Right forelimb (tissue), 1 donor: ENCODE measurements around the gene TNFRSF8.
"Not testable (repeated sequence)": the region's sequence is repeated elsewhere in the genome, so short reads cannot be mapped to it uniquely, and the experiment has no call there.

ENCODE experiments used
- DNase-seq: peaks from one replicate; pipeline ENCODE4 v3.0.0-alpha.2; 2018

Gene TNFRSF8

GRCh38 chr1:12088607-12089006 is 25.5 kb downstream of the TNFRSF8 start:
- no peak for DNase-seq

DNA sequence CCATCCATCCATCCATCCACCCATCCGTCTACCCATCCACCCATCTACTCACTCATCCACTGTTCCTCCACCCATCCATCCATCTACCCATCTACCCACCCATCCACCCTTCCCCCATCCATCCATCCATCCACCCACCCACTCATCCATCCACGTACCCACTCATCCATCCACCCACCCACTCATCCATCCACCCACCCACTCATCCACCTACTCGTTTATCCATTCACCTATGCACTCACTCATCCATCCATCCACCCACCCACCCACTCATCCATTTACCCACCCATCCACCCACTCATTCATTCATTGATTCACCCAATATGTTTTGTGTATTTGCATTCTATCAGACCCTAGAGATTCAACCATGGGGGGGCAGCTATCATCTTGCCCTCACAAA is 27.2 kb downstream of the TNFRSF8 start:
- DNase-seq: no peak

DNA sequence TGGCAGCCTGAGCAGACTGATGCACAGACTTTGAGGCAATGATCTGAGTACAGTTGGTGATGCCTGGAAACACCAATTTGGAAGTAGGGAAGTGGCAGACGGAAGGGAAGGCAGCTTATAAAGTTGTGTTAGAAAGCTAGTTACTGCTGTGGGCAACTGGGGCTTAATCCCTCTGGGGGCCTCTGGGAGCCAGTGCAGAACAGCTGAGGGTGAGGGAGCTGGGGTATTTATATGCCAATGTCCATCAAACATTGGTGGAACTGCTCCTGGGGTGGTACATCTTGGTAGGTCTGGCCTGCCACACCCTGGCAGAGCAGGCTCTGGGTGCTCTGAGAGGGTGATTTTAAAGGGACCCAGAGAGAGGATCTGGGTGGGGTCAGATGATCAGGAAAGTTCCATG is 28.1 kb downstream of the TNFRSF8 start:
- no peak for DNase-seq

GRCh38 chr1:12094180-12094579 is 31.1 kb downstream of the TNFRSF8 start:
- no peak for DNase-seq

DNA sequence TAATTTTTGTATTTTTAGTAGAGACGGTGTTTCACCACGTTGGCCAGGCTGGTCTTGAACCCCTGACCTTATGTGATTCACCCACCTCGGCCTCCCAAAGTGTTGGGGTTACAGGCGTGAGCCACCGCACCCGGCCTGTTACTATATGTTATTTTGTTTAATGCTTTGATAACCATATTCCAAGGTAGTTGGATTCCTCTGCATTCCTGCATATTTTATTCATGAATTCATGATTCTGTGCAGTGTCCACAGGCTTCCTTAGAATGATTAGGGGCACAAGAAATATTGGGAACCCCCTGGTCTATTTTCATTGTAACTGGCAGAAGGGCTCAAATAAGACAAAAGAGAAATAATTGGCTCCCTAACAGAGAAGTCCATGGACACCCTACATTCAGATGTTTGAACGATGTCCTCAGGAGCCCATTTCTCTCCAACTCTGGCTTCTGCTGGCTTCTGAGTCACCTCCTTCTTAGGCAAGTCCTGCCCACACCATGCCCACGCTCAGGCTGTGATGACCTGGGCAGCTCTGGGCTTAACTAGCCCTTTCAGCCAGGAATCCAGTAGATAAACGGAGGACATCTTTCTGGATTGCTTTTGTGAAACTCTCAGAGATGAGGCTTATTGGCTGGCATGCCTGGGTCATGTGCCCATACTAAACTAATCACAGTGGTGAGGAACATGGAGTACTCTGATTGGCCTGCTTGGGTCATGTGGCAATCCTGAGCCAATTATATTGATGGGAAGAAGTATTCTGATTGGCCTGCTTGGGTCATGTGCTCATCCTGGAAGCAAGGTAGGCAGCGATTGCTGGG is 32.6 kb downstream of the TNFRSF8 start:
- DNase-seq: no peak

DNA sequence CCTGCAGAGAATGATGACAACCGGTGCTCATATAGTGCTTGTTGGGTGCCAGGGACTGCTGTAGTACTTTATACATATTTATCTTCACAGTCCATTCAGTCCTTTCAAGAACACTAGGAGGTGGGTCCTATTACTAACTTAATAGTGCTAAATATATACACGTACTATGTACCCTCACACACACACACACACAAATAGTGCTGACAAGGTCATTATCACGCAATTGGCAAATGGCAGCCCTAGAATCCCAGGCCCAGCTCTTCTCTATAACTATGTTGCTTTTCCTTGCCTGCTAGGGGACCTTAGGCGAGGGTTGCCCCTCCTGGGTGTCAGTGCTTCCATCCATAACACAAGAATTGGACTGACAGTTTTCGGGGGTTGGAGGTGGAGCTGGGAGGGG is 33.5 kb downstream of the TNFRSF8 start:
- DNase-seq: no peak

GRCh38 chr1:12097321-12097720 is 34.2 kb downstream of the TNFRSF8 start:
- DNase-seq: no peak

GRCh38 chr1:12098786-12099185 is 35.7 kb downstream of the TNFRSF8 start:
- DNase-seq: no peak

DNA sequence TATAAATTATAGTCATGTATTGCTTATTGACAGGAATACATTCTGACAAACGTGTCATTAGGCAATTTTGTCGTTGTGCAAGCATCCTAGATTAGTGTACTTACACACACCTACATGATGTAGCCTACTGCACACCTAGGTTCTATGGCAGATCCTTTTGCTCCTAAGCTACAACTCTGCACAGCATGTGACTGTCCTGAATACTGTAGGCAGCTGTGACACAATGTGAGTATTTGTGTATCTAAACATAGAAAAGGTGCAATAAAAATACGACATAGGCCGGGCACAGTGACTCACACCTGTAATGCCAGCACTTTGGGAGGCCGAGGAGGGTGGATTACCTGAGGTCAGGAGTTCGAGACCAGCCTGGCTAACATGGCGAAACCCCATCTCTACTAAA is 36.5 kb downstream of the TNFRSF8 start:
- DNase-seq: no peak

GRCh38 chr1:12100071-12100470 is 37.0 kb downstream of the TNFRSF8 start:
- DNase-seq: no peak

GRCh38 chr1:12101120-12101519 is 38.0 kb downstream of the TNFRSF8 start:
- DNase-seq: not testable (repeated sequence)

DNA sequence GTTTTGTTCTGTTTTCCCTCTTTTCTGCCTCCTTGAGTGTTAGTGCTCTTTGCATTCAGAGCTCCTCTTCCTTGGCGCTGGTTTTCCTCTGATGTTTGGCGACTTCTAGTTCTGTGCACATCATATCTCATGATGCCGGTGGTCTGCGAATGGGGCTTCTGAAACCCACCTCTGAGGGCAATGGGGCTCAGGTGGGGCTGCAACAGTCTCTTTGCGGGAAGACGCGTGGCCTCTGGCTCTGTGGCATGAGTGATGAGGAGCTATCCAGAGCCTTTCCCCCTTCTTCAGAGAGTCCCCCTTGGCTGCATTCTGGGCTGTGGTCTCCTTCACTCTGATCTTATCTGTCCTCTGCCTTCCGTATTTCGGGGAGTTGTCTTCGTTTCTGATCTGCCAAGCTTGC is 39.0 kb downstream of the TNFRSF8 start:
- DNase-seq: no peak

DNA sequence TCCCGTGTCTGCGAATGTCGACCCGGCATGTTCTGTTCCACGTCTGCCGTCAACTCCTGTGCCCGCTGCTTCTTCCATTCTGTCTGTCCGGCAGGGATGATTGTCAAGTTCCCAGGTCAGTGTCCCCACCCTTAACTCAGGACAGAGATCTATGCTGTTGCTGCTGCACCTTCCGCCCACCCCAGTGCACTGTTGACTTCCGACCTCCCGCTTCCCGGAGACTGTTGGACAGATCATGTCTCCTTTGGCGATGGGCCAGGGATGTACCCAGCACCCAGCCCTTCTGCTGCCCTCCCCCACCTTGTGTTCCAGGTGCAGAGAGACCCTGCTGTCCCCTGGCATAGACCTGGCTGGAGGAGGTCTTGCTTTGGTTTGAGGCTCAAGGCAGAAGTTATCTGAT is 41.3 kb downstream of the TNFRSF8 start:
- no peak for DNase-seq

- DNase-seq: no peak
Measured at GRCh38 chr1:12106153-12106552, 43.0 kb downstream of the TNFRSF8 start.

- not testable (repeated sequence) for DNase-seq
Measured at GRCh38 chr1:12106861-12107260, 43.8 kb downstream of the TNFRSF8 start.

GRCh38 chr1:12107718-12108117 is 44.6 kb downstream of the TNFRSF8 start:
- DNase-seq: no peak

DNA sequence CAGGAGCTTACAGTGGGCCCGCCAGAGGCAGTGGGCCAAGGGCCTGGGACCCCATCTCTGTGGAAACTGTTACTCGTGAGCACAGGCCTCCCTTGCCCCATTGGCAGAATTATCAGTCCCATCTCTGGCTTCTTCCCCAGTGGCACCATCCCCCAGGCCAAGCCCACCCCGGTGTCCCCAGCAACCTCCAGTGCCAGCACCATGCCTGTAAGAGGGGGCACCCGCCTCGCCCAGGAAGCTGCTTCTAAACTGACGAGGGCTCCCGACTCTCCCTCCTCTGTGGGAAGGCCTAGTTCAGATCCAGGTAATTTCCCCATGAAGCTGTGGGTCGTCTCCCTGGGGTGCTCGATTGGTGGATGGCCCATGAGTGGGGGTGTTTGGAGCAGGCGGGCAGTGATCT is 46.8 kb downstream of the TNFRSF8 start:
- no peak for DNase-seq

- no peak for DNase-seq
Measured at GRCh38 chr1:12111741-12112140, 48.6 kb downstream of the TNFRSF8 start.

- DNase-seq: no peak
Measured at GRCh38 chr1:12112711-12113161, 49.6 kb downstream of the TNFRSF8 start.

DNA sequence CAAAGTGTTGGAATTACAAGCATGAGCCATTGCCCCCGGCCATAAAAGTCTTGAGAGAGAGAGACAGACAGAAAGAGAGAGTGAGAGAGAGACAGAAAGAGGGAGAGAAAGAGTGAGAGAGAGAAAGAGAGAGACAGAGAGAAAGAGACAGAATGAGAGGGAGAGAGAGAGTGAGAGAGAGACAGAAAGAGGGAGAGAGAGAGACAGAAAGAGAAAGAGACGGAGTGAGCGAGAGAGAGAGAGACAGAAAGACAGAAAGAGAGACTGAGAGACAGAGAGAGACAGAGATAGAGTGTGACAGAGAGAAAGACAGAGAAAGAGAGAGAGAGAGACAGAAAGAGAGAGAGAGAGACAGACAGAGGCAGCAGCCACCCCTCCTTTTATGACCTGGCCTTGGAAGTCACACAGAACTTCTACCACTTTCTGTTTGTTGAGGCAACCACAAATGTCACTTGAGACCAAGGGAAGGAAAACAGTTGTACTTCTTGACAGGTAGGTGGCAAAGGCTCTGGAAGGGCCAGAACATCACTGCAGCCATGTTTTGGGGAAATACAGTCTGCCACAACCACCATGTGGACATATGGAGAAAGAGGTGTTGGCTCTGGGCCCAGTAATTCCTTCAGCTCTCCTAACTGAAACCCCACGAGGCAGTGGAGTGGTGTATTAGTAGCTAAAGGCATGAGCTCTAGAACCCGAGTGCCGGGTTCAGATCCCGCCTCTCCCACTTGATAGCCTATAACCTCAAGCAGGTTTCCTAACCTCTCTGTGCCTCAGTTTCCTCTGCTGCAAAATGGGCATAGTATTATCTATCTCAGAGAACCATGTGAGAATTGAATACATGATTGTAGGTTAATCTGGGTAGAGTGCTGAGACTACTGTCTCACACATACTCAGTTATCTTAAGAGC is 50.6 kb downstream of the TNFRSF8 start:
- DNase-seq: no peak

DNA sequence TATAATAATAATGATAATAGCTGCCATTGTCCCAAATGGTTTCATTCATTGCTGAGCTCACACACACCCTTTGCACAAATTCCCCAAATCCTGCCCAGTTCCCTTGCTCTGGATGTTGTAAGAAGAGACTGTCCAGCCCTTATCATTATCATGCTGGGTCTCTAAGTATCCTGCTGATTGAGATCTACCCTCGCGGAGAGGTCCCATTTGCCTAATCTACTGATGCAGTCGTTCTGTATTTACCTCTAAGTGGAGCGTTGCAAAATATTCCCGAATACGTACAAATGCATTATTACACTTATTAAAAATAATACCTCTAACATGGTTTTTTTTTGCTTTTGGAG is 51.2 kb downstream of the TNFRSF8 start:
- DNase-seq: no peak

GRCh38 chr1:12114916-12115315 is 51.8 kb downstream of the TNFRSF8 start:
- DNase-seq: peak; percentile 5

- no peak for DNase-seq
Measured at GRCh38 chr1:12121212-12122003, 58.3 kb downstream of the TNFRSF8 start.
